ENCODE data around the gene FYN.

The FYN gene

GRCh38 chr6:111615916-111616612 is 257.2 kb downstream of the FYN start:
- DNase-seq = no peak

GRCh38 chr6:111614833-111615582 is 258.2 kb downstream of the FYN start:
- no peak for DNase-seq

GRCh38 chr6:111612379-111612778 is 260.9 kb downstream of the FYN start:
- no peak for DNase-seq

- DNase-seq = no peak
These were observed 262.6 kb downstream of the FYN start for GRCh38 chr6:111610548-111611172.
